Measurements from ENCODE around the gene NPAS3.
A peak's percentile ranks its signal among the peaks of the same experiment; 100 is the strongest.

The NPAS3 gene

GRCh38 chr14:33413381-33413780 lies 474.7 kb downstream of the NPAS3 start:
- no peak overlapping the region for H3K27ac ChIP-seq (replicated peaks)
- no peak overlapping the region for H3K4me3 ChIP-seq (replicated peaks; ENCODE audit: insufficient read depth, low read length)
- no peak for DNase-seq (ENCODE audit: low read depth in 1 of 2, low spot score in 1 of 2)
- TF ChIP-seq REST (IDR thresholded peaks at IDR 0.05; ENCODE audit: insufficient replicate concordance, low read depth) (no peak), CTCF (IDR thresholded peaks at IDR 0.05; ENCODE audit: insufficient read depth, low read length) (no peak), POLR2AphosphoS5 (IDR thresholded peaks at IDR 0.05; ENCODE audit: low read depth) (no peak), SPI1 (IDR thresholded peaks at IDR 0.05; ENCODE audit: borderline replicate concordance, low read depth) (no peak), GABPA (IDR thresholded peaks at IDR 0.05; ENCODE audit: low read depth) (no peak)
- no peaks in the 10 kb centered on the region for H3K27me3 ChIP-seq (ENCODE audit: insufficient read depth, poor library complexity, severe bottlenecking)

GRCh38 chr14:33414041-33414440 lies 475.4 kb downstream of the NPAS3 start:
- peak in 1 of 2 experiments; percentile 60 for DNase-seq (ENCODE audit: low read depth in 1 of 2, low spot score in 1 of 2)
- H3K27me3 ChIP-seq (ENCODE audit: insufficient read depth, poor library complexity, severe bottlenecking), result no peaks in the 10 kb centered on the region
- H3K27ac ChIP-seq (replicated peaks), result no peak overlapping the region; the same call in 1 of the 2 replicates
- H3K4me3 ChIP-seq (replicated peaks; ENCODE audit: insufficient read depth, low read length), result no peak overlapping the region
- TF ChIP-seq POLR2AphosphoS5 (IDR thresholded peaks at IDR 0.05; ENCODE audit: low read depth) (no peak), GABPA (IDR thresholded peaks at IDR 0.05; ENCODE audit: low read depth) (no peak), REST (IDR thresholded peaks at IDR 0.05; ENCODE audit: insufficient replicate concordance, low read depth) (no peak), CTCF (IDR thresholded peaks at IDR 0.05; ENCODE audit: insufficient read depth, low read length) (no peak), SPI1 (IDR thresholded peaks at IDR 0.05; ENCODE audit: borderline replicate concordance, low read depth) (no peak)

- DNase-seq (ENCODE audit: low read depth in 1 of 2, low spot score in 1 of 2), result no peak
- Histone ChIP-seq H3K4me3 (replicated peaks; ENCODE audit: insufficient read depth, low read length) (no peak overlapping the region), H3K27ac (replicated peaks) (no peak overlapping the region), H3K27me3 (ENCODE audit: insufficient read depth, poor library complexity, severe bottlenecking) (no peaks in the 10 kb centered on the region)
- TF ChIP-seq GABPA (IDR thresholded peaks at IDR 0.05; ENCODE audit: low read depth), result no peak
- TF ChIP-seq CTCF (IDR thresholded peaks at IDR 0.05; ENCODE audit: insufficient read depth, low read length), result no peak
- TF ChIP-seq REST (IDR thresholded peaks at IDR 0.05; ENCODE audit: insufficient replicate concordance, low read depth), result no peak
- no peak for TF ChIP-seq SPI1 (IDR thresholded peaks at IDR 0.05; ENCODE audit: borderline replicate concordance, low read depth)
- TF ChIP-seq POLR2AphosphoS5 (IDR thresholded peaks at IDR 0.05; ENCODE audit: low read depth), result no peak
These were observed 481.5 kb downstream of the NPAS3 start for GRCh38 chr14:33420051-33420627.

All from HL-60 (cell line).